Fibroblast of mammary gland (primary cell): ENCODE data around the gene ULBP1.
"Not testable (repeated sequence)": the region's sequence is repeated elsewhere in the genome, so short reads cannot be mapped to it uniquely, and the experiment has no call there.

Experiments used
- DNase-seq: peaks from one replicate; pipeline ENCODE4 v3.0.0-alpha.2; 2010; ENCODE audit warnings: low read depth
- H3K4me3 ChIP-seq: 2 replicates; pipeline ENCODE4 v1.5.1; 2011; ENCODE audit warnings: low read depth, mild to moderate bottlenecking, low read length, moderate library complexity; ENCODE audit not compliant: control insufficient read depth
- TF ChIP-seq, protein P1 (sequence below): conservative IDR thresholded peaks from 2 replicates; pipeline ENCODE4 v1.5.1; 2011; ENCODE audit warnings: low read depth, low read length, inconsistent platforms; ENCODE audit not compliant: control insufficient read depth, insufficient read depth

Gene ULBP1

DNA sequence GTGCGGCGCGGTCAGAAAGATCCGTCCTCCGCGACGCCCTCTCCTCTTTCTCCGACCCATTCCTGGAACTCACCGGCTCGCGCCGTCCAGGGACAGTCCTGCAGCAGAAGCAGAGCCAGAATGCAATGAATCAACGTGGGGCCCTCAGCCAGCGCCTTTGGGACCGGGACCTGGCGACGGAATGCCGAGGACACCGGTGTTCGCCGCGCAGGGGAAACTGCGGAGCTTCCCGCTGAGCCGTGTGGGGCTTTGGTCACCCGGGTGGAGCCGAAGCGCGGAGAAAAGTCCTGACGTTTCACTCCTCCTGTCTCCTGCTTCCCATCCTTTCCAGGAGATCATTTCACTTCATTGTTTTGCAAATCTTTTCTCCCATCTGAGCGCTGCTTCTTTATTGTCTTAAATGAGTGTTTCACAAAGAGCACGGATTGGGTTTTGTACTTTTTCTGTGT, 26.5 kb downstream of the ULBP1 start:
- H3K4me3 ChIP-seq: no peak overlapping the region
- DNase-seq: no peak
- TF ChIP-seq, protein P1, sequence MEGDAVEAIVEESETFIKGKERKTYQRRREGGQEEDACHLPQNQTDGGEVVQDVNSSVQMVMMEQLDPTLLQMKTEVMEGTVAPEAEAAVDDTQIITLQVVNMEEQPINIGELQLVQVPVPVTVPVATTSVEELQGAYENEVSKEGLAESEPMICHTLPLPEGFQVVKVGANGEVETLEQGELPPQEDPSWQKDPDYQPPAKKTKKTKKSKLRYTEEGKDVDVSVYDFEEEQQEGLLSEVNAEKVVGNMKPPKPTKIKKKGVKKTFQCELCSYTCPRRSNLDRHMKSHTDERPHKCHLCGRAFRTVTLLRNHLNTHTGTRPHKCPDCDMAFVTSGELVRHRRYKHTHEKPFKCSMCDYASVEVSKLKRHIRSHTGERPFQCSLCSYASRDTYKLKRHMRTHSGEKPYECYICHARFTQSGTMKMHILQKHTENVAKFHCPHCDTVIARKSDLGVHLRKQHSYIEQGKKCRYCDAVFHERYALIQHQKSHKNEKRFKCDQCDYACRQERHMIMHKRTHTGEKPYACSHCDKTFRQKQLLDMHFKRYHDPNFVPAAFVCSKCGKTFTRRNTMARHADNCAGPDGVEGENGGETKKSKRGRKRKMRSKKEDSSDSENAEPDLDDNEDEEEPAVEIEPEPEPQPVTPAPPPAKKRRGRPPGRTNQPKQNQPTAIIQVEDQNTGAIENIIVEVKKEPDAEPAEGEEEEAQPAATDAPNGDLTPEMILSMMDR: no peak

DNA sequence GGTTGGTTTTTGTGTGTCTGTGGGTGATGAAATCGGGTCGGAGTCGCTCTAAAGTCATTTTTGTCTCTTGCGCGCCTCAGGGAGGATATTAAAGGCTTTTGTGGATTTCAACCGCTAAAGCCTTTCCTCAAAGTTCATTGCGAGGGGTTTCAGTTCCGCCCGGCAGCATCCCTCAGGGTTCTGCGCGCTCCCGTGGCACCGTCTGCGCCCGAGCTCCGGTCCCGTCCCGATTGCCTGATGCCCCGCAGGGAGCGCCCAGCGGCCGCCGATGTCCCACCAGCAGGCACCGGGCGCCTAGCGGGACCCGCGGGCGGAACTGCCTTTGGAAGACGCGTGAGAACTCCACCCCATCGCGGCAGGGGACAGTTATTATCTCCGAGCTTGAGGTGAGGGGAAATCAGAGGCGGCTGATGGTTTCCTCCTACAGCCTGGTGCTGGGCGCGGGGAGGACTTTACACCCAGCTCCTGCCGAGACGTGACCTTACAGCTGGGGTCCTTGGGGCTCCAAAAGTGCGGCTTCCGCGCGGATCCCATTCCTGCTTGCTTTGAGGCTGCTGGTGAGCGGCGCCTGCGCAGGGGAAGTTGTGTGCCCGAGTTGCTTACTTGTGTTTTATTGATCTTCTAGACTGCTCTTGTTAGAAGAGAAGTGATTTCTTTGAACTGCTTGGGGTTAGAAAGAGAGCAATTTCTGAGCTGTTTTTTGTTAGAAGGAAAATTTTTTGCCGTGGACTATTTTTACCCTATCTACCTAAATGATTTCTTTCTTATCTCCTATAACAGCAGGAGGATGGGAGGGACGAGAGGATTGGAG, 27.1 kb downstream of the ULBP1 start:
- TF ChIP-seq, protein P1: no peak
- no peak for DNase-seq
- H3K4me3 ChIP-seq: no peak overlapping the region

DNA sequence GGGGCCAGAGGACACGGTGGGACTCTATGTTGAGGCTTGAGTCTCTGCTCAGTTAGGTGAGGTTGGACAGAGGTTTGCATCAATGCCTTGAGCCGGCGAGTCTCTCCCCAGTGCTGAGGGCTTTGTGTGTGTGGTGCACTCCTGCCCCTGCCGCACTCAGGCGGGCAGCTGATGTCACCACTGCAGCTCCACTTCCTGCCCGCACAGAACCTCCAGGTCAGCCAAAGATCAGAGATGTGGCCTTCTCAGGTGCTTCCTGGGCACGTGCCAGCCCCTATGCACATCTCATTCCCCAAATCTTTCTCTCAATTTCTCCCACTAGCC, 27.7 kb downstream of the ULBP1 start:
- H3K4me3 ChIP-seq, DNase-seq: not testable (repeated sequence)

DNA sequence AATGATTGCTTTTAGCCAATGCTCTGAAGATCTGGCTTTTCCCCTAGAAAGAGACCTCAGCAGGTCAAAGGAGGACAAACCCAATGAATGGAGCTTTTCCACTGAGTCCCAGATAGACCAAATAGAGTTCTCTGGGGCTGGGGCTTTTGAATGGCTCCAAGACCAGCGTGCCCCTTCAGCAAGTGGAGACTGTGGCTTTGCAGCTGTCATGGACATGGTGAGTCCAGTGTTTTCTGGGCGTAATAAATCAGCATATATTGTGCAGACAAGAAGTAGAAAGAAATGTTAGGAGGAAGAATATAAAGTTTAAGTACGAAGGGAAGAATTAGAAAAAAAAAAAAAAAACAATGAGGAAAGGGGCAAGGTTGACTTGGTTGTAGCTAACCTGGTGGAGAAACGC, 28.1 kb downstream of the ULBP1 start:
- DNase-seq: no peak
- TF ChIP-seq, protein P1: no peak
- H3K4me3 ChIP-seq: no peak overlapping the region

DNA sequence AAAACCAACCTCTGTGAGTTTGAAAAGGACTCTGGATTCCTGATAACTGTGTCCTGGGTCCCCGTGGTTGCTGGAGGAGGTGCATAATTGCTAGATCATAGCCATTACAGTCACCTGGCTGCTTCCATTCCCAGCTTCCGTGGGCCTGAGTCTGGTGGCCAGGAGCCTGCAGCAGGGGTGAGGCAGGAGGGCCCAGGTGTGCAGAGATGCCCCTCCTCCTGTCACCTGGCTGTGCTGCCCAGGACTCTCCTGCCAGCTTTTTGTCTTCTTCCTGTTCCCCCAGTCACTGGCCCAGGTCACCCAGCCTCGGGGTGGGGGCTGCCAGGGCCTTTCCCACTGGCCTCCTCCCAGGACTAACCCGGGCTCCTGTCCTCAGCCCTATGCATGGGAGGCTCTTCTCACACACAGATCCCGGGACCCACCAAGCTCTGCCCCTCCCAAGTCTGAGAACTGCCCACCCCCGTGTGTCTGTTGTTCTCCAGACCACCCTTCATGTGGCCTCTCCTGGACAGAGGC, 31.6 kb downstream of the ULBP1 start:
- TF ChIP-seq, protein P1: no peak
- DNase-seq: no peak
- no peak overlapping the region for H3K4me3 ChIP-seq

DNA sequence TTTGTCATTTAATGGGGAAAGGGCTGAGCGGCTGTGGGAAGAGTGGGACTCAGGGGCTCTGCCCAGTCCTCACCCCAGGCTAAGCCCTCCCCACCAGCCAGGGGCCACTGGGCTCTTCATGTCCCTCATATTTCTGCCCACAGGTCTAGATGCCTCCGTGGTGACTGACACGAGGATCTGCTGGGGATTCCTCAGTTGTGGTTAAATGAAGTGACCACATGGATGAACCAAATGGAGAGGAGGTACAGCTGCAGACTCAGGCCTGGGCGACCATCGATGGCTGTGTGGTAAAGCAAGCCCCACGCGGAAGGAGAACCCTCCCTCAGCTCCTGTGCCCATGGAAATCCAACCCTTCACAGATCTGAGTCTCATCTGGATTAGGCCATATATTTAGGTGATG, 32.2 kb downstream of the ULBP1 start:
- TF ChIP-seq, protein P1: no peak
- DNase-seq: no peak
- no peak overlapping the region for H3K4me3 ChIP-seq

DNA sequence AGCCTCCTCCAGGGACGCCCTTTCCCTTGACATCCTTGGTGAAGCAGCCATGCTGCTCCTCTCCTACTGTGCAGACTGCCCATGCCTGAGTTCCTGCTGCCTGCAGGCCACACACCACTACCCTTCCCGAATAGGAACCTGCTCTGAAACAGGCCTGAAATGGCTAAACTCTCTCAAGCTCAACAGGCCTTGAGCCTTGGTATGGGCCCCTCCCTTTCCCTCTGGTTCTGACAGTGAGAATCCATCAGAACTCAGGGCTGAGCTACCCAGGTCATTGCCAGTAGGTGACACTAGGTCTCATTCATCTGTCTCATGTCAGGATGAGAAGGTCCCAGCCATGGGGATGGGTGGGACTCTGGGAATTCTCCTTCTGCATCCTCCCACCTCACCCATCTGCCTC, 35.9 kb downstream of the ULBP1 start:
- no peak overlapping the region for H3K4me3 ChIP-seq
- no peak for DNase-seq
- TF ChIP-seq, protein P1: no peak
